ENCODE measurements around the gene BTBD2. TPM values are rescaled to one million over a fixed set of nuclear protein-coding genes. Genes with fewer than 3 reads are reported as not detected.

The BTBD2 gene
- total and polyA plus RNA-seq, 4 donors, result 7.4 to 25.1 (median 20.2) TPM

DNA sequence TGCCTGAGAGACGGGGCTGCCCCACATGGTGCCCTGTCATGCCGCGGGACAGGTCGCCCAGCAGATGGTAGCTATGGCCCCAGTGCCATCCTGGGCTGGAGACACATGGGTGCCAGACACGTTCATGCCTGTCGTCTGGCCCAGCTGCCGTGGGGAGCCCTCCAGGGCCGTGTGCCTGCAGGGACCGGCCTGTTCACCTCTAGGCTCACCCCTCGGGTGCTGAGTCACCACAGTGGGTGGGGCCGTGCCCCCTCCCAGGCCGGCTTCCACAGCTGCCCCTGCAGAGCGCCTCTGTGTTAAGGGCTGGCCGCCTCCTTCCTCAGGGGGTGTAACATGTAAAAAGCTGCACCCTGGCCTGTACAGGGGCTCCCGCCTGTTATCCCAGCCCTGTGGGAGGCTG is 38.4 kb downstream of the BTBD2 start (continued):
- TF ChIP-seq EGR1 (IDR thresholded peaks at IDR 0.05; ENCODE audit: low read depth in 2 of 2), result no peak
- TF ChIP-seq RAD21 (IDR thresholded peaks at IDR 0.05), result no peak
- no peak for TF ChIP-seq HNF4A (conservative IDR thresholded peaks at IDR 0.05)

DNA sequence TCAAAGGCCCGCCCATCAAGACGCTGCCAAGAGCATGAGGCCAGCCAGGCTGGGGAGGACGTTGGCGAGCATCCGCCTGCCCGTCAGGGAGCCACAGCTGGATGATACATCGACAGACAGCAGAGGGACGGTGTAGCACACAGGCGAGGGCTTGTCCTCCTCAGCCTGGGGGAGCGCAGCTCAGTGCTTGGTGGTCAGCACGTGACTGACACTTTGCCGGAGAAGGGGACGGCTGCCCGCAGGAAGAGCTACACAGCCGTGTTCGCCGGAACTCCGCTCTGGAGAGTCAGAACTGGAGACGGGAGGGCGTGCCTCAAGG is 40.4 kb downstream of the BTBD2 start:
- Histone ChIP-seq H3K9me3 (ENCODE audit: control insufficient read depth in 4 of 4, low read length in 3 of 4) (no peaks in the 10 kb centered on the region), H3K4me3 (ENCODE audit: low read depth in 1 of 3, low read length in 3 of 3) (no peak overlapping the region), H3K36me3 (ENCODE audit: control insufficient read depth in 4 of 4, insufficient read depth in 3 of 4, low read depth in 1 of 4, low read length in 3 of 4) (peaks cover 0 to 31% (median 13%) of the 10 kb centered on the region in 4 donors), H3K4me1 (ENCODE audit: control insufficient read depth in 4 of 4, insufficient read depth in 4 of 4, low read length in 3 of 4) (no peaks in the 10 kb centered on the region), H3K27ac (ENCODE audit: low read depth in 1 of 2, low read length in 2 of 2) (no peak overlapping the region), H3K9ac (ENCODE audit: low read depth in 1 of 2, low read length in 2 of 2) (no peak overlapping the region), H3K27me3 (ENCODE audit: control insufficient read depth in 4 of 4, insufficient read depth in 4 of 4, low read length in 3 of 4) (no peaks in the 10 kb centered on the region)
- DNase-seq (ENCODE audit: low spot score), result no peak
- TF ChIP-seq, protein P1, sequence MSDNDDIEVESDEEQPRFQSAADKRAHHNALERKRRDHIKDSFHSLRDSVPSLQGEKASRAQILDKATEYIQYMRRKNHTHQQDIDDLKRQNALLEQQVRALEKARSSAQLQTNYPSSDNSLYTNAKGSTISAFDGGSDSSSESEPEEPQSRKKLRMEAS (IDR thresholded peaks at IDR 0.05), result no peak
- TF ChIP-seq FOXA2 (IDR thresholded peaks at IDR 0.05) (no peak), SP1 (IDR thresholded peaks at IDR 0.05) (no peak), HNF4G (IDR thresholded peaks at IDR 0.05) (no peak), RAD21 (IDR thresholded peaks at IDR 0.05) (no peak), JUND (IDR thresholded peaks at IDR 0.05) (no peak), GABPA (IDR thresholded peaks at IDR 0.05 in 1 of 2, conservative IDR thresholded peaks at IDR 0.05 in 1 of 2) (no peak), FOXA1 (IDR thresholded peaks at IDR 0.05) (no peak), HNF4A (conservative IDR thresholded peaks at IDR 0.05) (no peak), YY1 (IDR thresholded peaks at IDR 0.05) (no peak), NR2F2 (IDR thresholded peaks at IDR 0.05) (no peak), RXRA (IDR thresholded peaks at IDR 0.05) (no peak), EGR1 (IDR thresholded peaks at IDR 0.05; ENCODE audit: low read depth in 2 of 2) (no peak), TAF1 (conservative IDR thresholded peaks at IDR 0.05) (no peak)
- TF ChIP-seq, protein P2, sequence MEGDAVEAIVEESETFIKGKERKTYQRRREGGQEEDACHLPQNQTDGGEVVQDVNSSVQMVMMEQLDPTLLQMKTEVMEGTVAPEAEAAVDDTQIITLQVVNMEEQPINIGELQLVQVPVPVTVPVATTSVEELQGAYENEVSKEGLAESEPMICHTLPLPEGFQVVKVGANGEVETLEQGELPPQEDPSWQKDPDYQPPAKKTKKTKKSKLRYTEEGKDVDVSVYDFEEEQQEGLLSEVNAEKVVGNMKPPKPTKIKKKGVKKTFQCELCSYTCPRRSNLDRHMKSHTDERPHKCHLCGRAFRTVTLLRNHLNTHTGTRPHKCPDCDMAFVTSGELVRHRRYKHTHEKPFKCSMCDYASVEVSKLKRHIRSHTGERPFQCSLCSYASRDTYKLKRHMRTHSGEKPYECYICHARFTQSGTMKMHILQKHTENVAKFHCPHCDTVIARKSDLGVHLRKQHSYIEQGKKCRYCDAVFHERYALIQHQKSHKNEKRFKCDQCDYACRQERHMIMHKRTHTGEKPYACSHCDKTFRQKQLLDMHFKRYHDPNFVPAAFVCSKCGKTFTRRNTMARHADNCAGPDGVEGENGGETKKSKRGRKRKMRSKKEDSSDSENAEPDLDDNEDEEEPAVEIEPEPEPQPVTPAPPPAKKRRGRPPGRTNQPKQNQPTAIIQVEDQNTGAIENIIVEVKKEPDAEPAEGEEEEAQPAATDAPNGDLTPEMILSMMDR (IDR thresholded peaks at IDR 0.05; ENCODE audit: low read depth, low read length, missing input control), result no peak
- TF ChIP-seq, protein P3, sequence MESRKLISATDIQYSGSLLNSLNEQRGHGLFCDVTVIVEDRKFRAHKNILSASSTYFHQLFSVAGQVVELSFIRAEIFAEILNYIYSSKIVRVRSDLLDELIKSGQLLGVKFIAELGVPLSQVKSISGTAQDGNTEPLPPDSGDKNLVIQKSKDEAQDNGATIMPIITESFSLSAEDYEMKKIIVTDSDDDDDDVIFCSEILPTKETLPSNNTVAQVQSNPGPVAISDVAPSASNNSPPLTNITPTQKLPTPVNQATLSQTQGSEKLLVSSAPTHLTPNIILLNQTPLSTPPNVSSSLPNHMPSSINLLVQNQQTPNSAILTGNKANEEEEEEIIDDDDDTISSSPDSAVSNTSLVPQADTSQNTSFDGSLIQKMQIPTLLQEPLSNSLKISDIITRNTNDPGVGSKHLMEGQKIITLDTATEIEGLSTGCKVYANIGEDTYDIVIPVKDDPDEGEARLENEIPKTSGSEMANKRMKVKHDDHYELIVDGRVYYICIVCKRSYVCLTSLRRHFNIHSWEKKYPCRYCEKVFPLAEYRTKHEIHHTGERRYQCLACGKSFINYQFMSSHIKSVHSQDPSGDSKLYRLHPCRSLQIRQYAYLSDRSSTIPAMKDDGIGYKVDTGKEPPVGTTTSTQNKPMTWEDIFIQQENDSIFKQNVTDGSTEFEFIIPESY (IDR thresholded peaks at IDR 0.05), result no peak
- TF ChIP-seq, protein P4, sequence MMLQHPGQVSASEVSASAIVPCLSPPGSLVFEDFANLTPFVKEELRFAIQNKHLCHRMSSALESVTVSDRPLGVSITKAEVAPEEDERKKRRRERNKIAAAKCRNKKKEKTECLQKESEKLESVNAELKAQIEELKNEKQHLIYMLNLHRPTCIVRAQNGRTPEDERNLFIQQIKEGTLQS (IDR thresholded peaks at IDR 0.05), result no peak
- TF ChIP-seq, protein P5, sequence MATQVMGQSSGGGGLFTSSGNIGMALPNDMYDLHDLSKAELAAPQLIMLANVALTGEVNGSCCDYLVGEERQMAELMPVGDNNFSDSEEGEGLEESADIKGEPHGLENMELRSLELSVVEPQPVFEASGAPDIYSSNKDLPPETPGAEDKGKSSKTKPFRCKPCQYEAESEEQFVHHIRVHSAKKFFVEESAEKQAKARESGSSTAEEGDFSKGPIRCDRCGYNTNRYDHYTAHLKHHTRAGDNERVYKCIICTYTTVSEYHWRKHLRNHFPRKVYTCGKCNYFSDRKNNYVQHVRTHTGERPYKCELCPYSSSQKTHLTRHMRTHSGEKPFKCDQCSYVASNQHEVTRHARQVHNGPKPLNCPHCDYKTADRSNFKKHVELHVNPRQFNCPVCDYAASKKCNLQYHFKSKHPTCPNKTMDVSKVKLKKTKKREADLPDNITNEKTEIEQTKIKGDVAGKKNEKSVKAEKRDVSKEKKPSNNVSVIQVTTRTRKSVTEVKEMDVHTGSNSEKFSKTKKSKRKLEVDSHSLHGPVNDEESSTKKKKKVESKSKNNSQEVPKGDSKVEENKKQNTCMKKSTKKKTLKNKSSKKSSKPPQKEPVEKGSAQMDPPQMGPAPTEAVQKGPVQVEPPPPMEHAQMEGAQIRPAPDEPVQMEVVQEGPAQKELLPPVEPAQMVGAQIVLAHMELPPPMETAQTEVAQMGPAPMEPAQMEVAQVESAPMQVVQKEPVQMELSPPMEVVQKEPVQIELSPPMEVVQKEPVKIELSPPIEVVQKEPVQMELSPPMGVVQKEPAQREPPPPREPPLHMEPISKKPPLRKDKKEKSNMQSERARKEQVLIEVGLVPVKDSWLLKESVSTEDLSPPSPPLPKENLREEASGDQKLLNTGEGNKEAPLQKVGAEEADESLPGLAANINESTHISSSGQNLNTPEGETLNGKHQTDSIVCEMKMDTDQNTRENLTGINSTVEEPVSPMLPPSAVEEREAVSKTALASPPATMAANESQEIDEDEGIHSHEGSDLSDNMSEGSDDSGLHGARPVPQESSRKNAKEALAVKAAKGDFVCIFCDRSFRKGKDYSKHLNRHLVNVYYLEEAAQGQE (IDR thresholded peaks at IDR 0.05), result no peak
- WGBS, result 90% methylated on average over 20 of the region's 20 CpGs

Data from liver (tissue), 9 donors.